ENCODE data around the gene UBQLN3. TPM values are rescaled to one million over a fixed set of nuclear protein-coding genes. Genes with fewer than 3 reads are reported as not detected.

UBQLN3 gene
- total RNA-seq, 1 donor from 2014 or later: not detected

Other genes starting within 250 kb of the UBQLN3 start
- gene HBE1, start 240.0 kb downstream of the UBQLN3 start, total RNA-seq: not detected
- not detected for gene OR51B4, start 208.0 kb downstream of the UBQLN3 start, total RNA-seq
- gene OR51B2, start 185.7 kb downstream of the UBQLN3 start, total RNA-seq: not detected
- gene OR51B5, start 166.4 kb downstream of the UBQLN3 start, total RNA-seq: not detected
- gene OR51B6, start 158.4 kb downstream of the UBQLN3 start, total RNA-seq: not detected
- not detected for gene OR51M1, start 126.1 kb downstream of the UBQLN3 start, total RNA-seq
- not detected for gene OR51Q1, start 87.8 kb downstream of the UBQLN3 start, total RNA-seq
- not detected for gene OR51I1, start 68.4 kb downstream of the UBQLN3 start, total RNA-seq
- not detected for gene OR51I2, start 60.6 kb downstream of the UBQLN3 start, total RNA-seq
- gene OR52D1, start 21.3 kb downstream of the UBQLN3 start, total RNA-seq: not detected
- 0.17 TPM for gene UBQLNL, start 6.7 kb upstream of the UBQLN3 start, total RNA-seq
- not detected for gene OR52H1, start 38.6 kb upstream of the UBQLN3 start, total RNA-seq
- not detected for gene OR52B6, start 70.9 kb upstream of the UBQLN3 start, total RNA-seq
- 1.5 TPM for gene TRIM6, start 86.7 kb upstream of the UBQLN3 start, total RNA-seq
- 1.6 TPM for gene TRIM34, start 115.0 kb upstream of the UBQLN3 start, total RNA-seq
- 6.8 TPM for gene TRIM5, start 175.1 kb upstream of the UBQLN3 start, total RNA-seq
- gene TRIM22, start 179.8 kb upstream of the UBQLN3 start, total RNA-seq: 19.2 TPM
- not detected for gene OR56B1, start 226.5 kb upstream of the UBQLN3 start, total RNA-seq
- gene OR52N4, start 244.3 kb upstream of the UBQLN3 start, total RNA-seq: not detected

All from left ventricle myocardium superior (tissue), 1 donor.